IMR-90 (cell line): Measurements from ENCODE around the gene TAAR1. TPM values are rescaled to one million over a fixed set of nuclear protein-coding genes. Genes with fewer than 3 reads are reported as not detected.

Source experiments
- ATAC-seq: fragments of 200-7000 bp; cut with Tn5 transposase; 2 replicates; pipeline ENCODE4 v1.9.1; 2020; ENCODE audit warnings: low read depth, mild to moderate bottlenecking, moderate library complexity
- BruUV-seq: library from RNA; stranded (reverse); fragments of 400-500 nt; replicated peaks from 2 replicates; lab custom pipeline; 2021; lab: Mats Ljungman, UMichigan
- CTCF ChIA-PET: fragments of 300-600 bp; formaldehyde crosslinking; extraction: SDS; loops from one replicate; lab custom pipeline; 2021; ENCODE audit warnings: antibody characterized with exemption; lab: Yijun Ruan, JAX
- POLR2A ChIA-PET: fragments of 300-600 bp; sonication (Branson Sonifier 250); formaldehyde crosslinking; loops from one replicate; lab custom pipeline; 2022; ENCODE audit warnings: antibody characterized with exemption; ENCODE audit not compliant: unreplicated experiment; lab: Charles Lee
- DNase-seq: peaks from one replicate; pipeline ENCODE4 v3.0.0; 2013
- H2AFZ ChIP-seq: replicated peaks from 2 replicates; pipeline ENCODE3; 2013; ENCODE audit warnings: low read length, mild to moderate bottlenecking; ENCODE audit not compliant: poor library complexity
- H2AK5ac ChIP-seq: 2 replicates; pipeline ENCODE4 v1.6.1; 2013; ENCODE audit warnings: low read depth, low read length, inconsistent platforms
- H2AK9ac ChIP-seq: replicated peaks from 2 replicates; pipeline ENCODE3; 2013; ENCODE audit warnings: mild to moderate bottlenecking, low read depth, low read length, moderate library complexity; ENCODE audit not compliant: poor library complexity
- H2BK120ac ChIP-seq: 2 replicates; pipeline ENCODE4 v1.6.1; 2013; ENCODE audit warnings: low read depth, low read length, inconsistent platforms
- H2BK15ac ChIP-seq: 3 replicates; pipeline ENCODE4 v1.6.1; 2013; ENCODE audit warnings: low read depth, low read length, inconsistent platforms
- H2BK20ac ChIP-seq: 2 replicates; pipeline ENCODE4 v1.6.1; 2013; ENCODE audit warnings: low read depth, mild to moderate bottlenecking, inconsistent platforms, low read length, moderate library complexity
- H2BK5ac ChIP-seq: 2 replicates; pipeline ENCODE4 v1.6.1; 2013; ENCODE audit warnings: mild to moderate bottlenecking, low read depth, low read length, inconsistent platforms; ENCODE audit not compliant: poor library complexity, severe bottlenecking
- H3K14ac ChIP-seq: replicated peaks from 2 replicates; pipeline ENCODE4 v1.6.1; 2013; ENCODE audit warnings: low read depth, low read length, inconsistent platforms
- H3K18ac ChIP-seq: 2 replicates; pipeline ENCODE4 v1.6.1; 2013; ENCODE audit warnings: low read depth, low read length, control low read depth
- H3K23ac ChIP-seq: 2 replicates; pipeline ENCODE4 v1.6.1; 2013; ENCODE audit warnings: low read depth, low read length, inconsistent platforms
- H3K27ac ChIP-seq: 2 replicates; pipeline ENCODE4 v1.5.1; 2013; ENCODE audit warnings: mild to moderate bottlenecking, control low read depth, low read length; ENCODE audit not compliant: insufficient read depth
- H3K27me3 ChIP-seq: 2 replicates; pipeline ENCODE4 v1.6.1; 2013; ENCODE audit warnings: low read length; ENCODE audit not compliant: control insufficient read depth, insufficient read depth
- H3K36me3 ChIP-seq: 2 replicates; pipeline ENCODE4 v1.6.1; 2013; ENCODE audit warnings: low read length, mixed read lengths; ENCODE audit not compliant: control insufficient read depth, insufficient read depth
- H3K4ac ChIP-seq: 2 replicates; pipeline ENCODE4 v1.6.1; 2013; ENCODE audit warnings: low read depth, low read length, inconsistent platforms
- H3K4me1 ChIP-seq: 2 replicates; pipeline ENCODE4 v1.6.1; 2013; ENCODE audit warnings: low read length, mixed read lengths; ENCODE audit not compliant: control insufficient read depth, insufficient read depth
- H3K4me2 ChIP-seq: 2 replicates; pipeline ENCODE4 v1.6.1; 2013; ENCODE audit warnings: low read depth, mild to moderate bottlenecking, control low read depth, low read length, moderate library complexity
- H3K4me3 ChIP-seq: 2 replicates; pipeline ENCODE4 v1.5.1; 2013; ENCODE audit warnings: low read depth, mild to moderate bottlenecking, control low read depth, low read length, moderate library complexity; ENCODE audit not compliant: insufficient read depth
- H3K56ac ChIP-seq: 2 replicates; pipeline ENCODE4 v1.6.1; 2013; ENCODE audit warnings: low read length, inconsistent platforms; ENCODE audit not compliant: insufficient read depth; ENCODE audit errors: extremely low read depth
- H3K79me1 ChIP-seq, 2 experiments: 2 replicates each; pipeline ENCODE4 v1.6.1; 2013; ENCODE audit warnings: low read length in 2 of 2, inconsistent platforms in 1 of 2, low read depth in 1 of 2
- H3K9ac ChIP-seq: 2 replicates; pipeline ENCODE4 v1.6.1; 2013; ENCODE audit warnings: low read depth, low read length, control low read depth
- H3K9me1 ChIP-seq: 2 replicates; pipeline ENCODE4 v1.6.1; 2013; ENCODE audit warnings: low read length, inconsistent platforms; ENCODE audit not compliant: insufficient read depth
- H3K9me3 ChIP-seq: 2 replicates; pipeline ENCODE4 v1.6.1; 2013; ENCODE audit warnings: low read length; ENCODE audit not compliant: control insufficient read depth, insufficient read depth
- H4K20me1 ChIP-seq: 2 replicates; pipeline ENCODE4 v1.6.1; 2013; ENCODE audit warnings: low read length, inconsistent platforms; ENCODE audit not compliant: insufficient read depth
- H4K5ac ChIP-seq: 2 replicates; pipeline ENCODE4 v1.6.1; 2013; ENCODE audit warnings: mild to moderate bottlenecking, low read depth, low read length, control low read depth
- H4K8ac ChIP-seq, 2 experiments: 2 replicates each; pipeline ENCODE4 v1.6.1; 2013; ENCODE audit warnings: low read depth in 2 of 2, low read length in 2 of 2, control low read depth in 1 of 2, inconsistent platforms in 1 of 2
- H4K91ac ChIP-seq: 2 replicates; pipeline ENCODE4 v1.6.1; 2013; ENCODE audit warnings: low read depth, low read length, inconsistent platforms; ENCODE audit not compliant: insufficient read depth
- BHLHE40 ChIP-seq: fragments of 150-350 bp; IDR thresholded peaks from 2 replicates; pipeline ENCODE4 v1.6.1; 2016; ENCODE audit warnings: mild to moderate bottlenecking, low read depth, low read length
- CHD1 ChIP-seq: IDR thresholded peaks from 2 replicates; pipeline ENCODE4 v1.6.1; 2012; ENCODE audit warnings: low read depth, low read length, improper control_type of control experiment
- CTCF ChIP-seq: conservative IDR thresholded peaks from 2 replicates; pipeline ENCODE4 v1.5.1; 2012; ENCODE audit warnings: mild to moderate bottlenecking, low read depth, low read length, improper control_type of control experiment
- FOS ChIP-seq: fragments of 150-350 bp; IDR thresholded peaks from 2 replicates; pipeline ENCODE4 v1.6.1; 2016; ENCODE audit warnings: low read depth, low read length
- MAZ ChIP-seq: IDR thresholded peaks from 2 replicates; pipeline ENCODE4 v1.6.1; 2012; ENCODE audit warnings: low read depth, mild to moderate bottlenecking, low read length, improper control_type of control experiment, moderate library complexity, borderline replicate concordance
- MXI1 ChIP-seq: IDR thresholded peaks from 2 replicates; pipeline ENCODE4 v1.6.1; 2012; ENCODE audit warnings: low read depth, mild to moderate bottlenecking, low read length, moderate library complexity, borderline replicate concordance
- POLR2A ChIP-seq: IDR thresholded peaks from 2 replicates; pipeline ENCODE4 v1.6.1; 2012; ENCODE audit warnings: mild to moderate bottlenecking, low read depth, low read length
- RAD21 ChIP-seq: IDR thresholded peaks from 2 replicates; pipeline ENCODE4 v1.6.1; 2012; ENCODE audit warnings: low read length, improper control_type of control experiment
- SMC3 ChIP-seq: fragments of 150-350 bp; IDR thresholded peaks from 2 replicates; pipeline ENCODE4 v1.6.1; 2016; ENCODE audit warnings: low read depth, mild to moderate bottlenecking, antibody characterized with exemption, low read length, moderate library complexity
- WGBS, 2 experiments: methylation state at CpG; one replicate each; pipeline versions ENCODE4 v1.1.5 to v1.1.7; 2013; ENCODE audit warnings: missing lambda C conversion rate in 2 of 2; ENCODE audit not compliant: insufficient read length in 1 of 2; ENCODE audit errors: extremely low coverage in 2 of 2; 5-methylcytosine and 5-hydroxymethylcytosine counted together
- dilution Hi-C: fragments of 300-500 bp; cut with HindIII; formaldehyde crosslinking; loops from one replicate; pipeline ENCODE4 v1.14.3; 2018; ENCODE audit warnings: low sequenced_read_pairs; ENCODE audit not compliant: unreplicated experiment
- in situ Hi-C: fragments of 300-500 bp; cut with MboI; formaldehyde crosslinking; loops from 3 replicates; pipeline ENCODE4 v1.14.3; 2019; ENCODE audit warnings: low sequenced_read_pairs, inconsistent platforms, mixed read lengths
- intact Hi-C: fragments of 100-400 bp; cut with micrococcal nuclease; formaldehyde crosslinking; loops from 2 replicates; pipeline ENCODE4 v1.10.0; 2022
- polyA plus RNA-seq, 3 experiments: library from polyadenylated mRNA; depleted of rRNA; stranded (reverse); fragments of >200 nt; gene quantifications; 2 replicates each; pipeline ENCODE4 v1.2.3, GENCODE V29; 2012; ENCODE audit warnings: low replicate concordance in 1 of 3
- total RNA-seq: library from RNA; depleted of rRNA; stranded (reverse); fragments of >200 nt; gene quantifications from 2 replicates; pipeline ENCODE4 v1.2.3, GENCODE V29; 2012
- TF ChIP-seq, protein P1 (sequence below): fragments of 150-350 bp; IDR thresholded peaks from 2 replicates; pipeline ENCODE4 v1.6.1; 2016; ENCODE audit warnings: low read depth, mild to moderate bottlenecking, low read length, moderate library complexity, borderline replicate concordance

Gene TAAR1
- total and polyA plus RNA-seq, 2 of the 4 experiments (the other 2 are of a cell fraction): not detected

GRCh38 chr6:132669690-132670291 is 10.8 kb upstream of the TAAR1 start:
- H3K27ac ChIP-seq: no peak overlapping the region; the same call in 1 of the 2 replicates
- no peak for TF ChIP-seq BHLHE40
- no peak for TF ChIP-seq MAZ
- TF ChIP-seq, protein P1, sequence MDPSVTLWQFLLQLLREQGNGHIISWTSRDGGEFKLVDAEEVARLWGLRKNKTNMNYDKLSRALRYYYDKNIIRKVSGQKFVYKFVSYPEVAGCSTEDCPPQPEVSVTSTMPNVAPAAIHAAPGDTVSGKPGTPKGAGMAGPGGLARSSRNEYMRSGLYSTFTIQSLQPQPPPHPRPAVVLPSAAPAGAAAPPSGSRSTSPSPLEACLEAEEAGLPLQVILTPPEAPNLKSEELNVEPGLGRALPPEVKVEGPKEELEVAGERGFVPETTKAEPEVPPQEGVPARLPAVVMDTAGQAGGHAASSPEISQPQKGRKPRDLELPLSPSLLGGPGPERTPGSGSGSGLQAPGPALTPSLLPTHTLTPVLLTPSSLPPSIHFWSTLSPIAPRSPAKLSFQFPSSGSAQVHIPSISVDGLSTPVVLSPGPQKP: no peak
- no peak for TF ChIP-seq MXI1
- no peak for TF ChIP-seq POLR2A
- peak; percentile 68 for TF ChIP-seq CTCF
- no peak for TF ChIP-seq FOS
- no peak for TF ChIP-seq CHD1
- peak; percentile 70 for TF ChIP-seq RAD21
- peak; percentile 67 for TF ChIP-seq SMC3
- no peak overlapping the region for H2BK120ac ChIP-seq
- ATAC-seq (peak; percentile 87), DNase-seq (peak; percentile 54)
- no peak overlapping the region for H3K14ac ChIP-seq
- no peak overlapping the region for H2AK5ac ChIP-seq
- H3K18ac ChIP-seq: no peak overlapping the region
- no peak overlapping the region for H2AFZ ChIP-seq
- peak overlapping the region; percentile 93 for H3K4me2 ChIP-seq
- WGBS, 2 experiments: 43% methylated on average over 1 of the region's 4 CpGs; no CpG with 5 or more reads in 1 of the 2 experiments
- no peak overlapping the region for H3K56ac ChIP-seq
- dilution Hi-C loops (no loop called here), intact Hi-C loops (loop anchor here (1.0 to 5.0 kb wide), 6 partner anchors 68 to 145 kb away; partner anchors contain the start of genes RPS12 and SLC18B1), in situ Hi-C loops (loop anchor here (25.0 kb wide), 1 partner anchor 93 kb away; the partner anchor contains the start of gene VNN2)
- CTCF ChIA-PET: interaction anchor here (0.6 to 1.6 kb wide), 11 partner anchors 9 to 139 kb away, joined by 3 to 10 read pairs (median 4); no protein-coding TSS in a partner anchor
- no peaks in the 10 kb centered on the region for H3K36me3 ChIP-seq
- H3K4me3 ChIP-seq: no peak overlapping the region
- H4K8ac ChIP-seq: no peak overlapping the region
- H3K79me1 ChIP-seq: no peaks in the 10 kb centered on the region
- no peak overlapping the region for H3K23ac ChIP-seq
- H3K9me3 ChIP-seq: no peaks in the 10 kb centered on the region
- H3K4ac ChIP-seq: no peak overlapping the region
- H4K91ac ChIP-seq: no peak overlapping the region
- no TSS peak for BruUV-seq
- no peak overlapping the region for H2BK15ac ChIP-seq
- H2AK9ac ChIP-seq: no peak overlapping the region
- no peak overlapping the region; the same call in 1 of the 2 replicates for H4K5ac ChIP-seq
- H3K4me1 ChIP-seq: peaks cover 2% of the 10 kb centered on the region
- H3K27me3 ChIP-seq: peaks cover 3% of the 10 kb centered on the region; the same call in 1 of the 2 replicates
- POLR2A ChIA-PET: interaction anchor here (0.6 to 1.1 kb wide), 4 partner anchors 94 to 151 kb away, joined by 8 to 14 read pairs (median 9); no protein-coding TSS in a partner anchor
- peak overlapping the region; percentile 46; the same call in 1 of the 2 replicates for H3K9ac ChIP-seq
- no peaks in the 10 kb centered on the region for H4K20me1 ChIP-seq
- H3K9me1 ChIP-seq: no peaks in the 10 kb centered on the region
- H2BK20ac ChIP-seq: no peak overlapping the region; the same call in 1 of the 2 replicates
- no peak overlapping the region for H2BK5ac ChIP-seq
